Large intestine (tissue), 12 donors: ENCODE measurements around the gene PPP4R1. TPM values are rescaled to one million over a fixed set of nuclear protein-coding genes. Genes with fewer than 3 reads are reported as not detected.

Experiments used
- DNase-seq, 2 donors: peaks; one replicate each; pipeline versions ENCODE4 v3.0.0 to v3.0.0-alpha.2; 2013
- H3K27ac ChIP-seq: one replicate; pipeline ENCODE4 v1.5.1; 2013; ENCODE audit warnings: low read length
- H3K27me3 ChIP-seq: 2 replicates; pipeline ENCODE4 v1.6.1; 2013; ENCODE audit warnings: low read length; ENCODE audit not compliant: control insufficient read depth, insufficient read depth
- H3K36me3 ChIP-seq: 2 replicates; pipeline ENCODE4 v1.6.1; 2013; ENCODE audit warnings: low read length; ENCODE audit not compliant: control insufficient read depth, insufficient read depth
- H3K4me1 ChIP-seq: one replicate; pipeline ENCODE4 v1.6.1; 2013; ENCODE audit warnings: low read length; ENCODE audit not compliant: control insufficient read depth, insufficient read depth
- H3K4me3 ChIP-seq: one replicate; pipeline ENCODE4 v1.5.1; 2013; ENCODE audit warnings: low read length
- H3K9me3 ChIP-seq: one replicate; pipeline ENCODE4 v1.6.1; 2013; ENCODE audit warnings: mild to moderate bottlenecking, low read depth, low read length, moderate library complexity; ENCODE audit not compliant: control insufficient read depth
- WGBS: methylation state at CpG from one replicate; pipeline ENCODE4 v1.1.5; 2013; ENCODE audit warnings: low lambda C conversion rate; ENCODE audit not compliant: insufficient coverage; 5-methylcytosine and 5-hydroxymethylcytosine counted together
- long read RNA-seq, 11 donors: transcript quantifications; one replicate each; lab custom pipeline, GENCODE V29; 2026
- polyA plus RNA-seq: library from polyadenylated mRNA; unstranded; fragments of 120-200 nt; gene quantifications from one replicate; pipeline ENCODE4 v1.2.1, GENCODE V29; 2013

Gene PPP4R1, protein sequence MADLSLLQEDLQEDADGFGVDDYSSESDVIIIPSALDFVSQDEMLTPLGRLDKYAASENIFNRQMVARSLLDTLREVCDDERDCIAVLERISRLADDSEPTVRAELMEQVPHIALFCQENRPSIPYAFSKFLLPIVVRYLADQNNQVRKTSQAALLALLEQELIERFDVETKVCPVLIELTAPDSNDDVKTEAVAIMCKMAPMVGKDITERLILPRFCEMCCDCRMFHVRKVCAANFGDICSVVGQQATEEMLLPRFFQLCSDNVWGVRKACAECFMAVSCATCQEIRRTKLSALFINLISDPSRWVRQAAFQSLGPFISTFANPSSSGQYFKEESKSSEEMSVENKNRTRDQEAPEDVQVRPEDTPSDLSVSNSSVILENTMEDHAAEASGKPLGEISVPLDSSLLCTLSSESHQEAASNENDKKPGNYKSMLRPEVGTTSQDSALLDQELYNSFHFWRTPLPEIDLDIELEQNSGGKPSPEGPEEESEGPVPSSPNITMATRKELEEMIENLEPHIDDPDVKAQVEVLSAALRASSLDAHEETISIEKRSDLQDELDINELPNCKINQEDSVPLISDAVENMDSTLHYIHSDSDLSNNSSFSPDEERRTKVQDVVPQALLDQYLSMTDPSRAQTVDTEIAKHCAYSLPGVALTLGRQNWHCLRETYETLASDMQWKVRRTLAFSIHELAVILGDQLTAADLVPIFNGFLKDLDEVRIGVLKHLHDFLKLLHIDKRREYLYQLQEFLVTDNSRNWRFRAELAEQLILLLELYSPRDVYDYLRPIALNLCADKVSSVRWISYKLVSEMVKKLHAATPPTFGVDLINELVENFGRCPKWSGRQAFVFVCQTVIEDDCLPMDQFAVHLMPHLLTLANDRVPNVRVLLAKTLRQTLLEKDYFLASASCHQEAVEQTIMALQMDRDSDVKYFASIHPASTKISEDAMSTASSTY
- 68.5 TPM for polyA plus RNA-seq
- long read RNA-seq, donor 1, partial matches to known transcripts, result 0 of 2 reads
- long read RNA-seq, donor 1, other reads (novel, unspliced or antisense), result 0 of 2 reads
- long read RNA-seq, donor 2, partial matches to known transcripts, result 10 of 14 reads
- long read RNA-seq, donor 2, other reads (novel, unspliced or antisense), result 0 of 14 reads
- long read RNA-seq, donor 3, result 0 reads
- long read RNA-seq, donor 4, result 0 reads
- long read RNA-seq, donor 5, partial matches to known transcripts, result 0 of 4 reads
- long read RNA-seq, donor 5, other reads (novel, unspliced or antisense), result 0 of 4 reads
- long read RNA-seq, donor 6, partial matches to known transcripts, result 0 of 7 reads
- long read RNA-seq, donor 6, other reads (novel, unspliced or antisense), result 0 of 7 reads
- long read RNA-seq, donor 7, partial matches to known transcripts, result 0 of 2 reads
- long read RNA-seq, donor 7, other reads (novel, unspliced or antisense), result 0 of 2 reads
- long read RNA-seq, donor 8, partial matches to known transcripts, result 0 of 6 reads
- long read RNA-seq, donor 8, other reads (novel, unspliced or antisense), result 0 of 6 reads
- long read RNA-seq, donor 9, partial matches to known transcripts, result 0 of 1 reads
- long read RNA-seq, donor 9, other reads (novel, unspliced or antisense), result 0 of 1 reads
- long read RNA-seq, donor 10, partial matches to known transcripts, result 0 of 8 reads
- long read RNA-seq, donor 10, other reads (novel, unspliced or antisense), result 0 of 8 reads
- long read RNA-seq, donor 11, transcript PPP4R1-203 (20 exons, 3,925 nt), result major isoform, 5 of 7 reads
- long read RNA-seq, donor 11, partial matches to known transcripts, result 0 of 7 reads
- long read RNA-seq, donor 11, other reads (novel, unspliced or antisense), result 0 of 7 reads

DNA sequence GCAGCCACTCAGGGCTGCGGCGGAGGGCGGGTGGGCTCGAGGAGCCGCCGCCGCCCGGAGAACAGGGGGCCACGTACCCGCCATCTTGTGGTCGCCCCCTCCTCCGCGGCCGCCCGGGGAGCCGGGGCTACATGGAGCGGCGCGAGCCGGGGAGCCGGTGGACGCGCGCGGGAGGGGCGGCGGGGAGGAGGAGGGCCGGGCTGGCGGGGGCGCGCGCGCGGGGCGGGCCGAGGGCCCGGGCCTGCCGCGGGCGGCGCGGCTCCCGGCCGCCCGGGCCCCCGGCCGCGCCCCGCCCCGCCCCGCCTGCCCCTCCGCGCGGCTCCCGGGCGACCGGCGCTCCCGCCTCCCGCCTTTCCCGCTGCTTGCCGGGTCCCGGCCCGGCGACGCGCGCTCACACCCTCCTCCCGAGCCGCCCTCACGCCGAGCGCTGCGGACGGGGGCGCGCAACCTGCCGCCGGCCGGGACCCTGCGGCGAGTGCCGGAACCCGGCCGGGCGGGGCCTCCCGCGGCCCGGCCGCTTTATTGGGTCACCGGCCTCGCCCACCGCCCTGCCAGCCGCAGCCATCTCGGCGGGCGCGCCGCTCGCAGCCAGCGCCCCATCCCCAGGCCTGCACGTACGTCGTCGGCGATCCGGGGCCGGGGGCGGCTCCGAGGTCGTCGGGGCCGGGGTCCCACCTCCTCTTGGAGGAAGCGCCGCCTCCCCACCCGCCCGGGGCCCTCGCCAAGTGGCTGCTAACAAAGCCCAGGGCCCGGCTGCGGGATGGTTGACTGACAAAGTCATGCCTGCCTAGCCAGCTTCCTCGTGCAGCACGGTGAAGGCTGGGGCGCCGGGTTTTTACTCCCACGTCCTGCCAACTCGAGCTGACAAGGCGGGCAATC is at the start of gene PPP4R1:
Gene PPP4R1, minus strand, starts transcription at position 159 of the 879 bp plus-strand sequence. Its CDS starts 75 bp downstream, at position 84.
- DNase-seq, result peak; percentile 56 to 81
- no peaks in the 10 kb centered on the region for H3K27me3 ChIP-seq
- no CpG with 5 or more reads among the region's 127 CpGs for WGBS

GRCh38 chr18:9663377-9663776 is 49.0 kb upstream of the PPP4R1 start:
- WGBS, result 83% methylated on average over 1 of the region's 8 CpGs

More for the DNA sequence above, at the start of gene PPP4R1:
- Histone ChIP-seq H3K36me3 (peaks cover 9% of the 10 kb centered on the region), H3K4me3 (peak within 1 kb of the TSS; percentile 74), H3K9me3 (no peaks in the 10 kb centered on the region), H3K27ac (peak within 1 kb of the TSS; percentile 91), H3K4me1 (peaks cover 11% of the 10 kb centered on the region)

DNA sequence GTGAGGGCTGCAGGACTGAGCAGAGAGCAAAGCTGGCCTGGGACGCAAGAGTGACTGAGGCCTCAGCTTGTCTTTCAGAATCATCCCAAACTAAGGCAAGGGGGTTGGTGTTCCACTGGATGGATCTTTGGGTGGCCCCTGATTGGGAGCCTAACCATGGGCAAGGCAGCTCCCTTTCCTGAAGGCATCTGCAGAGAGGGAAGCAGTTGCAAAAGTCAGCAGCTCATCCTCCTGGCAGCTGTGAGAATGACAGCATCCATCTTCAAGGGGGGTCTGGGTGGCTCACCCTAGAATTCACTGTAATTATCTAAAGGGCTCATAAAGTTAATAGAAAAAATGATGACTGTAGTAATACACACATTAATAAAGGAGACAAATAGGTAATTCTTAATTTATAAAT is 47.2 kb upstream of the PPP4R1 start:
- H3K27ac ChIP-seq, result no peak overlapping the region
- no peak for DNase-seq
- H3K9me3 ChIP-seq, result no peaks in the 10 kb centered on the region
- no peaks in the 10 kb centered on the region for H3K4me1 ChIP-seq
- H3K36me3 ChIP-seq, result no peaks in the 10 kb centered on the region
- no CpG with 5 or more reads among the region's 1 CpG for WGBS
- no peak overlapping the region for H3K4me3 ChIP-seq
- no peaks in the 10 kb centered on the region for H3K27me3 ChIP-seq

More at GRCh38 chr18:9663377-9663776, 49.0 kb upstream of the PPP4R1 start:
- H3K36me3 ChIP-seq, result no peaks in the 10 kb centered on the region
- no peaks in the 10 kb centered on the region for H3K4me1 ChIP-seq
- no peaks in the 10 kb centered on the region for H3K27me3 ChIP-seq
- H3K27ac ChIP-seq, result no peak overlapping the region
- DNase-seq, result no peak
- no peaks in the 10 kb centered on the region for H3K9me3 ChIP-seq
- H3K4me3 ChIP-seq, result no peak overlapping the region

GRCh38 chr18:9659499-9660375 is 45.4 kb upstream of the PPP4R1 start:
- Histone ChIP-seq H3K36me3 (no peaks in the 10 kb centered on the region), H3K27ac (no peak overlapping the region), H3K9me3 (no peaks in the 10 kb centered on the region), H3K4me3 (no peak overlapping the region), H3K27me3 (no peaks in the 10 kb centered on the region), H3K4me1 (peaks cover under 1% of the 10 kb centered on the region)
- no peak for DNase-seq
- 100% methylated on average over 3 of the region's 24 CpGs for WGBS

GRCh38 chr18:9658087-9658641 is 43.8 kb upstream of the PPP4R1 start:
- Histone ChIP-seq H3K4me1 (peaks cover 3% of the 10 kb centered on the region), H3K4me3 (no peak overlapping the region), H3K27ac (no peak overlapping the region), H3K9me3 (no peaks in the 10 kb centered on the region), H3K27me3 (no peaks in the 10 kb centered on the region), H3K36me3 (no peaks in the 10 kb centered on the region)
- 40% methylated on average over 1 of the region's 7 CpGs for WGBS
- peak; percentile 14 to 34 for DNase-seq

- Histone ChIP-seq H3K9me3 (no peaks in the 10 kb centered on the region), H3K4me1 (peaks cover 3% of the 10 kb centered on the region)
- WGBS, result no CpG with 5 or more reads among the region's 1 CpG
These were observed 40.9 kb upstream of the PPP4R1 start for GRCh38 chr18:9655232-9655767.

GRCh38 chr18:9653390-9653789 is 39.0 kb upstream of the PPP4R1 start:
- no peak for DNase-seq
- no peak overlapping the region for H3K4me3 ChIP-seq
- 83% methylated on average over 1 of the region's 5 CpGs for WGBS
- no peaks in the 10 kb centered on the region for H3K36me3 ChIP-seq
- no peak overlapping the region for H3K27ac ChIP-seq
- H3K27me3 ChIP-seq, result no peaks in the 10 kb centered on the region
- peaks cover 3% of the 10 kb centered on the region for H3K4me1 ChIP-seq
- H3K9me3 ChIP-seq, result no peaks in the 10 kb centered on the region

More at GRCh38 chr18:9655232-9655767, 40.9 kb upstream of the PPP4R1 start:
- H3K27ac ChIP-seq, result no peak overlapping the region
- H3K36me3 ChIP-seq, result no peaks in the 10 kb centered on the region
- DNase-seq, result no peak
- no peak overlapping the region for H3K4me3 ChIP-seq
- no peaks in the 10 kb centered on the region for H3K27me3 ChIP-seq

GRCh38 chr18:9649164-9649540 is 34.8 kb upstream of the PPP4R1 start:
- 100% methylated on average over 2 of the region's 3 CpGs for WGBS
- no peak for DNase-seq
- H3K9me3 ChIP-seq, result no peaks in the 10 kb centered on the region
- no peak overlapping the region for H3K27ac ChIP-seq
- H3K4me1 ChIP-seq, result no peaks in the 10 kb centered on the region
- H3K27me3 ChIP-seq, result no peaks in the 10 kb centered on the region
- no peaks in the 10 kb centered on the region for H3K36me3 ChIP-seq
- H3K4me3 ChIP-seq, result no peak overlapping the region
